NCI-H2029 (cell line): Measurements from ENCODE around the gene PHAF1.

ENCODE experiments used
- DNase-seq: peaks from one replicate; lab custom pipeline; 2025; lab: John Stamatoyannopoulos, UW

PHAF1 gene

DNA sequence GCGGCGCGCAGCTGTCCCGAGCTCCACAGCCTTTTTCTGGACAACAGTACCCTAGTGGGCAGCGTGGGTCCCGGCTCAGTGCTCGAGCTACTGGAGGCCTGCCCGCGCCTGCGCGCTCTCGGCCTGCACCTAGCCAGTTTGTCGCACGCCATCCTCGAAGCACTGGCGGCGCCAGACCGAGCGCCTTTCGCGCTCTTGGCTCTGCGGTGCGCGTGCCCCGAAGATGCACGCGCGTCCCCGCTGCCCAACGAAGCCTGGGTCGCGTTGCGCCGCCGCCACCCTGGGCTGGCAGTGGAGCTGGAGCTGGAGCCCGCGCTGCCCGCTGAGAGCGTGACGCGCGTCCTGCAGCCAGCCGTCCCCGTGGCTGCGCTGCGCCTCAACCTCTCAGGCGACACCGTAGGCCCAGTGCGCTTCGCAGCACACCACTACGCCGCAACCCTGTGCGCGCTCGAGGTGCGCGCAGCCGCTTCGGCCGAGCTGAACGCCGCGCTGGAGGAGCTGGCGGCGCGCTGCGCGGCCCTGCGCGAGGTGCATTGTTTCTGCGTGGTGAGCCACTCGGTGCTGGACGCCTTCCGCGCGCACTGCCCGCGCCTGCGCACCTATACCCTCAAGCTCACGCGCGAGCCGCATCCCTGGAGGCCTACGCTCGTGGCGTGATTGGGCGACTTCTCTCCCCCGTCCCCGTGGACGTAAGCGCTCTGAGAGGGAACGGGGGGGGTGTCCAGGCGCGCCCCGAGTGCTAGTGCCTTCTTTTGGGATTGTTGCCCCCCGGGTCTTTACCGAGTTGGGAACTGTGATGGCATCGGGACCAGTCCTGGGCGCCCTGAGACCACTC is 53.6 kb downstream of the PHAF1 start:
- DNase-seq = peak; percentile 41

DNA sequence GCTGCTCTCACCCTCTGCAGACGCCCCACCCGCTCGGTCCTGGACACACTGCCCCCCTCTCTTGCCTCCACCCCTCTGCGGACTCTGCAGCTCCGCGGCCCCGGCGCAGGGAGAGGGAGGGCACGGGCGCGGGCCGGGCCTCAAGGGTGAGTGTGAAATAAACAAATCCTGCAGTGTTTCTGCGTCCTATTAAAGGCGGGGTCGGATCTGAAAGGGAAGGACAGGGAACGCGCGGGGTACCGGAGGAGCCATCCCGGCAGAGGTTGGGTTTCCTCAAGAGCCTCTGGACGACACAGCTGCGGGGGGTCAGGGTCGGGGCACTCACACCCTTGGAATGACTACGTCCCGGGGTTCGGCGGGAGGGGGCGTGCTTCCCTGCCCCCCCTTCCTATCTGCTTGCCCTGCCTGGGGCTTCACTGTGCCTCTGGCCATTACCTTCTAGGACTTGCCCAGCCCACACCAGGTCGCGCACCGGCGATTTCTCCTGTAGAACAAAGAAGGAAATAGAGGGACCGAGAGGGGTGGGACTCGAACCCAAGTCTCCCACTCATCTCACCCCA is 54.3 kb downstream of the PHAF1 start:
- DNase-seq = no peak

DNA sequence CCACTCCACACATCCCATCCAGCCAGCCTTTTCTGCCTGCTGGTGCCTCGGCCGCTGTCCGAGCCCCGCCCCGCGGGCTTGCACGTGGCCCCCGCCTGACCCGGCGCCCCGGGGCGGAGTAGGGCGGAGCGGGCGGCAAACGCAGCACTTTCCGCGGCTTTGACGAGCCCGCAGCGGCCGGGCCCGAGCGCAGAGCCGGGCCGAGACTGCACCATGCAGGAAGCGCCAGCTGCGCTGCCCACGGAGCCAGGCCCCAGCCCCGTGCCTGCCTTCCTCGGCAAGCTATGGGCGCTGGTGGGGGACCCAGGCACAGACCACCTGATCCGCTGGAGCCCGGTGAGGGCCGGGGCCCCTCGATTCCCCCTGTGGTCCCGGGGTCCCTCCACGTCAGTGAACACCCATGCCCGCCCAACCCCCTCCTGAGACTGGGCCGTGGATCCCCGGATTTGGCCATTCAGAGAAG is 54.9 kb downstream of the PHAF1 start, which contains the start of gene HSF4:
Gene HSF4, plus strand, starts transcription at position 147 of the 463 bp plus-strand sequence. Its CDS starts 67 bp downstream, at position 214.
- no peak for DNase-seq

DNA sequence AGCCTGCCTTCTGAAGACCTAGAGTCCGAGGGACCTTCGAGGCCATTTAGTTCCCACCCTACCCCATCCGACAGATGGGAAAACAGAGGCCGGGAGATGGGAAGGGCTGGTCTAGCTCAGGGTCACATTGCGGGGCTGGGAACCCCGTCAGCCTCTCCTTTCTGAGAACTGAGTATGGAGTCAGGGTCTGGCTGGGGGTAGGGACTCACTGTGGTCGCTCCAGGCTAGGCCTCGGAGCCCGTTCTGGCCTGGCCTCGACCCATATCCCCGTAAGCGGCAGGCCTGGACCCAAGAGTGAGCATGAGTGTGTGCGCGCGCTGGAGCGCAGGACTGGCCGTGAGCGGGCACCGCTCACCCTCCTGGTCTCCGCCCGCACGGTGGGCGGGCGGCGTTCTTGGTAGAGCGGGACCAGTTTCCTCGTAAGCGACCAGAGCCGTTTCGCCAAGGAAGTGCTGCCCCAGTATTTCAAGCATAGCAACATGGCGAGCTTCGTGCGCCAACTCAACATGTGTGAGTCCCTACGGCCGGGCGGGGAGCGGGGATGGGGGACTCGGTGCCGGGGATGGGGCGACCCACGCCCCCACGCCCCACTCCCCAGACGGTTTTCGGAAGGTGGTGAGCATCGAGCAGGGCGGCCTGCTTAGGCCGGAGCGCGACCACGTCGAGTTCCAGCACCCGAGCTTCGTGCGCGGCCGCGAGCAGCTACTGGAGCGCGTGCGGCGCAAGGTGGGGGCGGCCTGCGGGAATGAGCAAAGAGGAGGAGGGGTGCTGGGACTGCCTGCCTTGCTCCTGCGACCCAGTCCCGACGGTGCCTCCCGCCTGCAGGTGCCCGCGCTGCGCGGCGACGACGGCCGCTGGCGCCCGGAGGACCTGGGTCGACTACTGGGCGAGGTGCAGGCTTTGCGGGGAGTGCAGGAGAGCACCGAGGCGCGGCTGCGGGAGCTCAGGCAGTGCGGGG is 55.7 kb downstream of the PHAF1 start:
- no peak for DNase-seq

DNA sequence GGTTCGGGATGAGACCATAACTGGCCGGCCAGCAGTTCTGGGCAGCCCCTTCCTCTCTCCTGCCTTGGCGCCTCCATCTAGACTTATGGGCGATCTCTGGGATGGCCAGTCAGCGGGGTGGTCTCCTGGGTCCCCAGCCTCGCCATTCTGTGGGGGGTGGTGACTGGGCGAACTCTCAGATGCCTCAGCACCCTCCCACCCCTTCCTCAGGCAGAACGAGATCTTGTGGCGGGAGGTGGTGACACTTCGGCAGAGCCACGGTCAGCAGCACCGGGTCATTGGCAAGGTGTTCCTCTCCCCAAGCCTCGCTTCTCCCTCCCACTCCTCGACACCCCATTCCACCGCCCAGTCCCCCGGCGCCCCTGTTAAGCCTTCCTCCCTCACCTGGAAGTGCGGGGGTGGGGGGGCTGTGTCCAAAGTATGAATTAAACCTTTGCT is 56.4 kb downstream of the PHAF1 start:
- DNase-seq = no peak

DNA sequence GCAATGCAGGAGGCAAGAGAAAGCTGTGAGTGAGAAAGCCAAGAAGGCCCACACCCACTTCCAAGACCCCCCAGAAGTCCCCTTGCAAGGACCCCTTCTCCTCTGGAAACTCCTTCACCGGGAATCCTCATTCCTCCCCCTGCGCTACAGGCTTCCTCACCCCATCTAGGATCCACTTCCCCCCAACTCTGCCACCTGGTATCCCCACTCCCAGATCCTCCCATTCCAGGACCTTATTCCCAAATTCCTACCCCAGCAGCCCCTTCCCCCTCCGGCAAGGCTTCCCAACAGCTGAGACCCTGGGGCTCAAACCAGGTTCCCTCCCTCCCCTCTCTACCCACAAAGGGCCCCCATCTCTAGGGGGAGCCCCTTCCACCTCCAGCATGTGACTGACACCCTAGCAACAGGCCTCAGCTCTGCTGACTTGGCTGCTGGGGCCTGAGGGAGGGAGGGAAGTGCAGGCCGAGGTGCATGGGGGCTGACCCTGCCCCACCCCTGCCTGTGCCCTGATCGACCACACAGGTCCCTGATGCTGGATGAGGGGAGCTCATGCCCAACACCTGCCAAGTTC is 56.9 kb downstream of the PHAF1 start:
- no peak for DNase-seq

DNA sequence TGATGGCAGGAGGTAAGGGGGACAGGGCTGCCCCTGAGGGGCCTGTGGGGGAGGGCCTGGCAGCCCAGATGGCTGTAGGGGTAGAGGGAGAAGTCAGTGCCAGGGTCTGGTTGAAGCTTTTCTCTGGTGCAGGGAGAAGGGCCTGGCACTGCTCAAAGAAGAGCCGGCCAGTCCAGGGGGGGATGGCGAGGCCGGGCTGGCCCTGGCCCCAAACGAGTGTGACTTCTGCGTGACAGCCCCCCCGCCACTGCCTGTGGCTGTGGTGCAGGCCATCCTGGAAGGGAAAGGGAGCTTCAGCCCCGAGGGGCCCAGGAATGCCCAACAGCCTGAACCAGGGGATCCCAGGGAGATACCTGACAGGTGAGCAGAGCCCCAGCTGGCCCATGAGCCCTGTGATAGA is 57.8 kb downstream of the PHAF1 start:
- no peak for DNase-seq

DNA sequence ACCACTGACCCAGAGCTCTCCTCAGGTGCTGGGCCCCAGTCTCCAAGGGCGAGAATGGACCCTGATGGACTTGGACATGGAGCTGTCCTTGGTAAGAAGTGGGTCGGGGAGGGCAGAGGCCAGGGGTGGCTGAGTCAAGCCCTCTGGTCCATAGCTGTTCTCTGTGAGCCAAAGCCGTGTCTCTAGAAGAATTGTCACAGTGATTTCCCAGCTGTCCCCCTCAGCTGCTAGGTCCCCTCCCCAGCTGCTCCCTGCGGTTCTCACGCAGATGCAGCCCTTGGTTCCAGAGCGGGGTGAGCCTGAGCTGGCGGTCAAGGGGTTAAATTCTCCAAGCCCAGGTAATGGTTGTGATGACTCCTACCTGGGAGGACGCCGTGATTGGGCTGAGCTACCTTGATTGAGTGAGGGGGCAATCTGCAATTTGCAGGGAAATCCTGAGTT is 59.3 kb downstream of the PHAF1 start:
- DNase-seq = no peak

DNA sequence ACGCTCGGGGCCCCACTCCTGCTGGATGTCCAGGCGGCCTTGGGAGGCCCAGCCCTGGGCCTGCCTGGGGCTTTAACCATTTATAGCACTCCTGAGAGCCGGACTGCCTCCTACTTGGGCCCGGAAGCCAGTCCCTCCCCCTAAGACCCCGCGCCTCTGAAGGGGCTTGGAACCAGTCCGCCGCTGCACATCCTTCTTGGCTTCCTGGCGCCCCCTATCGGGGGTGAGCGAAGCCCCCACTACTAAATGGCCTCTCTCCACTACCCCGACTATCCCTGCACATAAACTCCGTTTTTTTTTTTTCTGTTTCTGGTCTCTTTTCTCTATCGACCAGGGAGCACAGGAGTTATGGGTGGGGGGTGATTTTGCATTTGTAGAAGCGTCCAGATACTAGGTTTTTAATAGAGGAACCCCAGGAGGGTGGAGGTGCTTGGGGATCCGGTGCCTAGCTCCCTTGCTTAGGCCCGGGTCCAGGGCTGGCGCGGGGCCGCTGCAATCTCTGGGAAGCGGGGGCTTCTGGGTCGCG is 60.0 kb downstream of the PHAF1 start:
- no peak for DNase-seq

DNA sequence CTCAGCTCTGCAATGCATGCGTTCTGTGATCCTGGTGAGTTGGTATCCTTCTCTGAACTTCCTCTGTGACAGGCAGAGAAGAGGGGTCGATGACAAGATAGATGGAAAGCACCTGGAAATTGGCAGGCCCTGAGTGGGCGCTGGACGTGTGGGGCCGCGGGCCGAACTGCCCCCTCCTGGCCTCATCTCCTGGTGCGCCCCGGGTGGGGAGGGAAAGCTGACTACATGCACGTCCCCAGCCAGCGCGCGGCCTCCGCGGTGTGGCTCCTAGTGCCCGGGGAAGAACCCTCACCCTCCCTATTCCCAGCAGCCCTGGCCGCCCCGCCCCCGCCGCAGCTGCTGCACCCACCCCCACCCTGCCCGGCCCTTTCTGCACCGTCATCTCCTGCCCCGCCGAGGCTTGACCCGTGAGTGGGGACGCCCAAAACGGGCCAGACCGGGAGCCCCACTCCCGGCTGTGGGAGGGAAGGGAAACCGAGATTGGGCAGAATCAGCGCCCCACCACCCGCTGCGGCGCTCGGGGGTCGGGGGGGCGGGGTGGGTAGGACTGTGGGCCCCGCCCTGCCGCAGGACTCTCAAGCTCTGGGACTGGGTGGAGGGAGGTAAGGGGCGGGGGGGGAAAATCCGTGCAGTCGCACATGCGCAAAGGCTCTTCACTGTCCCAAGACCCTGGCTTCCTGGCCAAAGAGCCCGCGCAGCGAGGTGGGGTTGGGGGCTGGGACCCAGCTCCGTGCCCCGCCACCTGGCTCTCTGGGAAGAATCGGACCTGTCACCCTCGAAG is 60.6 kb downstream of the PHAF1 start, which contains the start of gene NOL3:
Gene NOL3, plus strand, starts transcription at position 371 of the 781 bp plus-strand sequence.
- no peak for DNase-seq

DNA sequence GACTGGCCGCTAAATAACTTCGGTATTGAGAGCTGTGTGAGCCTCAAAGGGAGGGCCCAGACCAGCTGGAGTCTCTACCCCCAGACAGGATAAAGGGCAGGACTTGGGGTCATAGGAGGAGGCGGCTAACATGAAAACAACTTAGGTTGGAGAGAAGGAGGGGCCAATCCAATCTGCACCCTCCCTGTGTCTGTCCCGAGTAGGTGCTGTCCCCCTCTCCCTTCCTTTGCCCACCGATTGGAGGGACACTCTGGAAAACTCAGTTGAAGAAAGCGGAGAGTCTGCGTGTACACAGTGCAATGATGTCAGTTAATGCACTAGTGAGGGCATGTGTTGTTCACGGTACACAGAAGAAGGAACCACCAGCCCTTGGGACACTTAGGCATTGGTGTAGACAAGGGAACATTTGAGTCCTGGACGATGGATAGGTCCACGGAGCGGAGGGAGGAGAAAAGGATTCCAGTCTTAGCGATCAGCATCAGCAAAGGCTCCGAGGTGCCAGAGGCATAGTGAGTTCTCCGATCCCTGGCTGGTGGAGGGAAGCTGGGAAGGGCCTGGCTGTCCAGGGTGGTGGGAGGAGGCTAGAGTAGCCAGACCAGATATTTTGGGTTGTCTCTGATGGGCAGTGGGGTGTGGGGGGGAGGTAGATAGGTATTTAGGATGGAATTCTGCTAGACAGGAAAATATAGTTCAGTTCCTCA is 61.4 kb downstream of the PHAF1 start:
- DNase-seq = no peak

DNA sequence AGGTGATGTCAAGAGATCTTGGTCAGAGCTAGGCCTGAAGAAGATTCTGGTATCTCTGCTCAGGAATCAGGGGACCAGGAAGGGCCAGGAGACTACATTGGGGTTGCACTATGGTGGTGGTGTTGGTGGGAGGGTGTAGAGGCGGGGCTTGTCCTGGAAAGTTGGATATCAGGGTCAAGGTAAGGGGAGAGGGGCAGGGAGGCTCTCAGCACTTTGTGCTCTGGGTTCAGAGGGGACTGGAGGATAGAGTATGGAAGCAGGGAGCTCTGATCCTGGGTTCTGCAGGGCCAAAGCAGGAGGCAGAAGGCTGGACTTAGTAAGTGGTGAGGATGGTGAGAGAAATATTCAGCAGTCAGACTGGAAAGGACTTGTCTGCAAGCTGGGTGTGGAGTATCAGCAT is 63.6 kb downstream of the PHAF1 start:
- no peak for DNase-seq

DNA sequence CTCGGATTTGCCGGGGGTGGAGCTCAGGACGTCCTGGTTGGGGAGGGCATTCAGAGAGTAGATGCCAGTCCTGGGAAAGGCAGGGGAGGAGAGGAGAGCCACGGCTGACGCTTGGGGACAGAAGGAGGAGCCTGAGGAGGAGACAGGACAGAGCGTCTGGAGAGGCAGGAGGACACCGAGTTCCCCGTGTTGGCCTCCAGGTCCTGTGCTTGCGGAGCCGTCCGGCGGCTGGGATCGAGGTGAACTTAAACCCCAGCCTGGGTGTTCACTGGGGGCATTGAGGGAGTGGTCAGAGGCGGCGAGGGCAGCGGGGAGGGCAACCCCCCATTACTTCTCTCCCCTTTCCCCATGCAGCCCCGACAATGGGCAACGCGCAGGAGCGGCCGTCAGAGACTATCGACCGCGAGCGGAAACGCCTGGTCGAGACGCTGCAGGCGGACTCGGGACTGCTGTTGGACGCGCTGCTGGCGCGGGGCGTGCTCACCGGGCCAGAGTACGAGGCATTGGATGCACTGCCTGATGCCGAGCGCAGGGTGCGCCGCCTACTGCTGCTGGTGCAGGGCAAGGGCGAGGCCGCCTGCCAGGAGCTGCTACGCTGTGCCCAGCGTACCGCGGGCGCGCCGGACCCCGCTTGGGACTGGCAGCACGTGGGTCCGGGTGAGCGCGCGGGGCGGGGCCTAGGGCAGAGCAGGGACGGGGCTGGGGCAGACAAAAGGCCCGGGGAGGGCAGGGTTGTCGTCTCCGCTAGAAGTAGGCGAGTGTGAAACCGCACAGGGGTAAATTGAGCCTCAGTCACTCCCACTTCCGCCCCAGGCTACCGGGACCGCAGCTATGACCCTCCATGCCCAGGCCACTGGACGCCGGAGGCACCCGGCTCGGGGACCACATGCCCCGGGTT is 64.3 kb downstream of the PHAF1 start:
- peak; percentile 65 for DNase-seq

DNA sequence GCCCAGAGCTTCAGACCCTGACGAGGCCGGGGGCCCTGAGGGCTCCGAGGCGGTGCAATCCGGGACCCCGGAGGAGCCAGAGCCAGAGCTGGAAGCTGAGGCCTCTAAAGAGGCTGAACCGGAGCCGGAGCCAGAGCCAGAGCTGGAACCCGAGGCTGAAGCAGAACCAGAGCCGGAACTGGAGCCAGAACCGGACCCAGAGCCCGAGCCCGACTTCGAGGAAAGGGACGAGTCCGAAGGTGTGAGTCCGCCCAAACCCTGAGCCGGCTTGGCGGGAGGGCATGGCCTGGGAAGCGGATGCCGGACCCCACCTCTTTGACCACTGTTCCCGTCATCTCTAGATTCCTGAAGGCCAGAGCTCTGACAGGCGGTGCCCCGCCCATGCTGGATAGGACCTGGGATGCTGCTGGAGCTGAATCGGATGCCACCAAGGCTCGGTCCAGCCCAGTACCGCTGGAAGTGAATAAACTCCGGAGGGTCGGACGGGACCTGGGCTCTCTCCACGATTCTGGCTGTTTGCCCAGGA is 65.0 kb downstream of the PHAF1 start:
- no peak for DNase-seq

DNA sequence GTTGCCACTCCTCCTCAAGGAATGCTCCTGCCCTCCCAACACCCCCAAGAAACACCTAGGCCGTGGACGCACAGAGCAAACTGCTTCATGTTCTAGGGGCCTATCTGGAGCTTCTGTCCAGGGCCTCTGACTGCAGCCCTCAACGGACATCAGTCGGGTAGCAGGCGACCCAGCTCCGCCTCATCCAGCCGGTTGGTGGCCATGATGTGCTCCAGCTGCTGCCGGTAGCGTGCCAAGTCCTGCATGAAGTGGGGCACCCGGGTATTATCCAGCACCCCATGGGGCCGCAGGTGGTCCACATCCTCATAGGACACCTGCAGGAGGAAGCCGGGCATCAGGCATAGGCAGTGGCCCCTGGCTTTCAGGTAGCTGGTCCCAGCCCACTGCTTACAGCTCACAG is 66.9 kb downstream of the PHAF1 start:
- DNase-seq = no peak

DNA sequence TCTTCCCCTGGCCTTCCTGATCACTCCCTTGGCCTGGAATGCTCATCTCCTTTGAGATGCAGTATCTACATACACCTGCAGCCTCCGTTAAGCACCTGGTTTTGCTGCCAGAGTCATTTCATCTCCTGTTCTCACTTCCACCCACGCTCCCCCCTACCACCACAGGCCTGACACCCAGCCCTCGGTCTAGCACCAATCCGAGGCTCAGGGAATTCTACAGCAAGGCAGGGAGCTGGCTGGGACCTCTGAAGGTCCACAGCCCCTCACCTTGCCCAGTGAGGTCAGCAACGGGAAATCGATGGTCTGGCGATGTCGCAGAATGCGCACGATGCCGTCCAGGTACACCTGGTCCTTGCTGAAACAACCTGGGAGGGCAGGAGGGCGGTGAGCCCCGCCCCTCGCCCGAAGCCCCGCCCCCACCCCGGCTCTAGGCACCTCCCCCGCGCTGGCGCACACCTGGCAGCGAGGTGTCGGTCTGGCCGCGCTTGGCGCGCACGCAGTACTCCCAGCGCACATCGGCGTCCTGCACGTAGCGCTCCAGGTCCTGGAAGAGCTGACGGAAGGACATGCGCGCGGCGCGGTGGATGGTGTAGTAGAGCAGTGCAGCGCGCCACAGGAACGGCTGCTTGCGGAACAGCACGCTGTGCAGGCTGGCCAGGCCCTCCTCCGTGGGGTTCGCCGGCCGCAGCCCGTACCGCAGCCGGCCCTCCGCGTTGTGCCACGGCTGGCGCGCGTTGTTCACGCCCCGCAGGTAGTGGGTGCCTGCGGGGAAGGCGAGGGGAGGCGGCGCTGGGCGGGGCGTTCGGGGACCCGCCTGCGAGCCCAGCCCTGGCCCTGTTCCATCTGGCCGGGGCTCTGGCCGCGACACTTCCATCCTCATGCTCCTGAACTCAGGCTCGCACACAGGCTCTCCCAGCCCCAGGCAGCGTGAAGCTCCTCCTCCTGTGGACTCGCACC is 68.3 kb downstream of the PHAF1 start:
- peak; percentile 81 for DNase-seq

DNA sequence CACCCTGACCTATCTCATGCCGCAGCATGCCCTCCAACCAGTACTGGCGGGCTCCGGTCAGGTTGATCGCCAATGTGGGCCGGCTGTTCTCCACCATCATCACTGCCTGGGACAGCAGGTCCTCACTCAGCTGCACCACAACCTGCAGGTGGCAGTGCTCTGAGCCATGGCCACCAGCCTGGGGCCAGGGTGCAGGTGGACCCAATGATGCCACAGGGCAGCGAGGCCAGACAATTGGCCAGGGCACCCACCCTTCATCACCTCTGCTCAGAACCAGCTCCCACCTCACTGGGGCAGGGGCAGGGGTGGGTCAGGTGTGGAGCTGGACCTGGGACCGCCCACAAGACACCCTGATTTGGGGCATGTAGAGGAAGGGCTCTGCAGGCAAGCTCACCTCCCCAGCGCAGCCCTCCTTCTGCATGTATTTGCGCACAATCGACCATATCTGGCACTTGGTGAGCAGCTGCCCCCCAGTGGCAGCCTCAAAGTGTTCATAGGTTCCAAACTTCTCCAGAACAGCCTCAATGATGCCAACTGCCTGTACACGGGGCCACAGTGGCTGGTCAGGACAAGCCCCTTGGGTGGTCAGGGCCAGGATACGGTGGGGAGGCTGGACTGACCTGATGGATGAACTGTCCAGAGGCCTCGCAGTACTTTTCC is 69.8 kb downstream of the PHAF1 start:
- DNase-seq = no peak
